Cardiac fibroblast (primary cell): Measurements from ENCODE around the gene HHAT.

Experiments used
- DNase-seq, 2 donors: peaks; one replicate each; pipeline versions ENCODE4 v3.0.0 to v3.0.0-alpha.2; 2010; ENCODE audit warnings: low read depth in 2 of 2
- H3K4me3 ChIP-seq, 2 donors: replicated peaks in 1 of 2; 1 replicate in 1 of 2; 2 replicates in 1 of 2; pipeline ENCODE4 v1.5.1; 2011; ENCODE audit warnings: low read depth in 2 of 2, low read length in 2 of 2, mild to moderate bottlenecking in 2 of 2, moderate library complexity in 1 of 2
- TF ChIP-seq, protein P1 (sequence below): IDR thresholded peaks from one replicate; pipeline ENCODE4 v1.5.1; 2011; ENCODE audit warnings: low read depth, mild to moderate bottlenecking, low read length, inconsistent platforms

The HHAT gene

DNA sequence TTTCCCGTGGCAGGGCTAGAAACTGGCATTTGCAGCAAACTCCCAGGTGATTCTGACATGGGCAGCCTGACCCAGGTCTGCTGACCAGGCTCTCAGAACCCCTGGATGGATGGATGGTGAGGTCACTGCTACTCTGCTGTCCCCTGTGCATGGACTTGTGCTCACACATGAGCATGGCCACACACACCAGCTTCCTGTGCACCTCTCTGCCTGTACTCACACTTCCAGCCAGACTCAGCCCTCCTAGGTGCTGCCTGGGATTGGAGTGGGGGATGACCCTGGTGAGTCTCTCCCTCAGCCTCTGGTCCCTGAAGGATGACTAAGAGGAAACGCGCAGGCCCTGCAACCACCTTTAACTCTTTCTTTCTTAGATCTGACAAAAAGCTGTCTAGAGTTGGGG is 361.1 kb downstream of the HHAT start:
- no peak overlapping the region for H3K4me3 ChIP-seq
- TF ChIP-seq, protein P1, sequence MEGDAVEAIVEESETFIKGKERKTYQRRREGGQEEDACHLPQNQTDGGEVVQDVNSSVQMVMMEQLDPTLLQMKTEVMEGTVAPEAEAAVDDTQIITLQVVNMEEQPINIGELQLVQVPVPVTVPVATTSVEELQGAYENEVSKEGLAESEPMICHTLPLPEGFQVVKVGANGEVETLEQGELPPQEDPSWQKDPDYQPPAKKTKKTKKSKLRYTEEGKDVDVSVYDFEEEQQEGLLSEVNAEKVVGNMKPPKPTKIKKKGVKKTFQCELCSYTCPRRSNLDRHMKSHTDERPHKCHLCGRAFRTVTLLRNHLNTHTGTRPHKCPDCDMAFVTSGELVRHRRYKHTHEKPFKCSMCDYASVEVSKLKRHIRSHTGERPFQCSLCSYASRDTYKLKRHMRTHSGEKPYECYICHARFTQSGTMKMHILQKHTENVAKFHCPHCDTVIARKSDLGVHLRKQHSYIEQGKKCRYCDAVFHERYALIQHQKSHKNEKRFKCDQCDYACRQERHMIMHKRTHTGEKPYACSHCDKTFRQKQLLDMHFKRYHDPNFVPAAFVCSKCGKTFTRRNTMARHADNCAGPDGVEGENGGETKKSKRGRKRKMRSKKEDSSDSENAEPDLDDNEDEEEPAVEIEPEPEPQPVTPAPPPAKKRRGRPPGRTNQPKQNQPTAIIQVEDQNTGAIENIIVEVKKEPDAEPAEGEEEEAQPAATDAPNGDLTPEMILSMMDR, result no peak

DNA sequence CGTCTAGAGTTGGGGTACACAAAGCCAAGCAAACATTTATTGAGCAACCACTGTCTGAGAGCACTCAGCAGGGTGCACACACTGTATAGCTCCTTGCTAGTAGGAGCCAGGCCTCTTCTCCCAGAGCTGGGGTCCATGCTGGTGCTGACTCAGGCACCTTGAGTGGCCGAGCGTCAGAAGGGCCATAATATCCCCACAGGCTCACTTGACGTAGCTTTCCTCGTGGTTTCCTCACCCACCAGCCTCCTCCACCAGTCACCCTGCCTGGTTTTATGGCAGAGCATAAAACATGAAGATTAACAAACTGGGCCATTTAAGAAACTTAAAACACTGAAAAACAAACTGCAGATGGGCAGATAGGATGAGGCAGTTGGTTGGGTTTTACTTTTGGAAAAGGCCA is 361.5 kb downstream of the HHAT start:
- TF ChIP-seq, protein P1, result no peak
- no peak for DNase-seq
- H3K4me3 ChIP-seq, result no peak overlapping the region

More for the DNA sequence above, 361.1 kb downstream of the HHAT start:
- DNase-seq, result no peak

DNA sequence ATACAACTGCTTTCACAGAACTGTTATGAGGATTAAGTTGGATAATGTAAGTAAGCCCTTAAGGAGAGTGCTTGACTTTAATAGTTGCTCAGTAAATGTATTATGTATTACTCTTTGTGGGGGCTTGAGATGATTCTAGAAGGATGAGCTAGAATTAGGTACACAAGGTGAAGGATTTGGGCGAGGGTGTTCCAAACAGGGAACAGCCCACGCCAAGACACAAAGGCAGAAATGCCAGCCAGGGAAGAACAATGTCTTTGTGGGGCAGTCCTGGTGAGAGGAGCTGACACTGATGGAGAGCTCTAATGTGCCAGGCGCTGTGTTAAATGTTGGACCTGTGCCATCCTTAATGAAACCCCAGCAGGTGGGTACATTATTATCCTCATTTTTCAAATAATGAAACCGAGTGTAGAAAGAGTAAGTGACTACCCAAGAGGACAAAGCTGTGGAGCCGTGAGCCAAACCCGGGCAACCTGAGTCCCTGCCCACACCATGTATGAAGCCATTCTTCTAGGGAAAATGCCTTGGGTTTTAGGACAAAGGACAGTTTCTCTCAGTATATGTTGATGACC is 362.4 kb downstream of the HHAT start:
- no peak for DNase-seq
- TF ChIP-seq, protein P1, result no peak
- no peak overlapping the region for H3K4me3 ChIP-seq

DNA sequence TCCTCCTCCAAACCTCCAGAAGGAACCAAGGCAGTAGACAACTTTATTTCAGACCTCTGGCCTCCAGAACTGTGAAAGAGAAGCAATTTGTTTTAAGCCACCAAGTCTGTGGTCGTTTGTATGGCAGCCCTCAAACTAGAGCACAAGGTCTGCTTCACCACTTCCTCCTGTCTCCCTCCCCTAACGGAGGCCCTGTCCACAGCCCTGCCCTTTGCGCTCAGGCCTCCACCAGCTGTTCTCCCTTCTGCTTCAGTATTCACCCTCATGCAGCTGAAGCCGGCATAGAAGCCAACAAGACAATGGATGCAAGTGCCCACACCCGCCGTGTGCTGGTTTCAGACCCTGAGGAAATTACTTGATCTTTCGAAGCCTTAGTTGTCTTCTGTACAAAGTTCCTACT is 364.1 kb downstream of the HHAT start:
- no peak for DNase-seq
- H3K4me3 ChIP-seq, result no peak overlapping the region
- TF ChIP-seq, protein P1, result no peak

DNA sequence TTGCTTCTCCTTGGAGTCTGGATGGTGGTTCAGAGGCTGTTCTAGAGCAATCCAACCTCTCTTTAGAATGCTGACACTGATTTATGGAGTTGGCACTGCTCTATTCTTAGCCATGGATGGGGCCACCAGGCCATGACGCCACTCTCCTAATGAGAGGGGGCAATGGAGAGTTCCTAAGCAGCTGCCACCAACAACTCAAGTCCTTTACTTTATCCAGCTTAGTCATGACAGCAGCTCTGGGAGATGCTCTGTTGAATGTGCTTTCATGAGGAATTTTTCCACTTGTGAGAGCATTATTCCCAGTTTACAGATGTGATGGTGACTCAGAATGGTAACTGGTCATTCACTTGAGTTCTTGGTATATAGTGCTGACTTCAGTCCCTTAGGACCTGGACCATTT is 366.3 kb downstream of the HHAT start:
- TF ChIP-seq, protein P1, result no peak
- H3K4me3 ChIP-seq, result no peak overlapping the region
- no peak for DNase-seq

DNA sequence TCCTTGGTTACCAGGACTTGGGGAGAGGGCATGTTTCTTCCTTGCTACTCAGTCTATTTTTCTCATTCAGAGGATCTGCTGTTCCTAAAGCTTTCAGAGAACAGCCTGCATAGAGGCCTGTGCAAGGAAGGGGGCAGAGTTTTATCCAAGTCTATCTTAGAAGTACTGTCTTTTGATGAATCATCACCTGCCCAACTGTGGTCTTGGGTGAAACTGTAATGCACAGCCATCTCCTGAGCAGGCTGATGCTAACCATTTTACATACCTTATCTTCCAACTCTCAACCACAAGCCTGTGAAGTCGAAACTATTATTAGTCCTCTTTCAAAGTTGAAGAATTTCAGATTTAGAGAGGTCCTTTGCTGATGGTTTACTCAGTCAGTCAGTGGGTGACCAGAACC is 368.0 kb downstream of the HHAT start:
- no peak for DNase-seq
- TF ChIP-seq, protein P1, result no peak
- H3K4me3 ChIP-seq, result no peak overlapping the region

DNA sequence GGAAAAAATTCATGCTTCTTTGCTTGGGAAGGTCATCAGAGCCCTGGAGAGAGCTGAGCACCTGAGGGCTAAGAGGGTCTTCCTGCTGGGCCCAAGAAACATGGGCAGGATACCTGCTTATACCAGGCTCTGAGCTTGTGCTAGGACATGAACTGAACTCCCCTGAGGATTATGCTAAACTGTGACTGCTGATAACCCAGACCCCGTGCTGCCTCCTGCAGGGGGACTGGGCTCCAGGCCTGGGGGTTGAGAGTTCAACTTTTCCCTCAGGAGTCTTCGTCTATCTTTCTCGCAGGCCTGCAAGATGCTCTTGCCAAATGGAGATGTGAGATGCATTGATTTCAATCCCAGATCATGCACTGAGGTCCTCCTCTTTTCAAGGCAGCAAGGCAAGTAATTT is 368.5 kb downstream of the HHAT start:
- DNase-seq, result no peak
- TF ChIP-seq, protein P1, result no peak
- H3K4me3 ChIP-seq, result no peak overlapping the region
